ENCODE results near the gene TGIF2. TPM values are rescaled to one million over a fixed set of nuclear protein-coding genes. Genes with fewer than 3 reads are reported as not detected.
A peak's percentile ranks its signal among the peaks of the same experiment; 100 is the strongest.
"Not testable (repeated sequence)": the region's sequence is repeated elsewhere in the genome, so short reads cannot be mapped to it uniquely, and the experiment has no call there.

TGIF2 gene
- total and polyA plus RNA-seq, 5 donors = 4.9 to 13.4 (median 9.9) TPM

GRCh38 chr20:36605399-36606157, 32.2 kb downstream of the TGIF2 start, which contains the start of gene RAB5IF:
RAB5IF (plus strand) TSS chr20:36605779; CDS start chr20:36605952, 173 bp downstream.
- peak within 1 kb of the TSS; percentile 78 for H3K4me3 ChIP-seq (ENCODE audit: low read length)
- intact Hi-C loops (cut with DNase I) = loop anchor here in 2 of 4 donors (2.0 to 10.0 kb wide), 2 partner anchors 49 to 139 kb away; partner anchors contain the start of gene NDRG3 (in 1 of the 2)
- ATAC-seq (peak; percentile 96 to 97), DNase-seq (peak; percentile 99 to 100 (median 100))
- under 1% methylated on average over 90 of the region's 90 CpGs for WGBS
- H3K4me1 ChIP-seq (ENCODE audit: control insufficient read depth, insufficient read depth, low read length) = peaks cover 2% of the 10 kb centered on the region
- no peaks in the 10 kb centered on the region for H3K9me3 ChIP-seq (ENCODE audit: control insufficient read depth, low read length)
- peak within 1 kb of the TSS; percentile 89 for H3K27ac ChIP-seq (ENCODE audit: low read length)
- H3K27me3 ChIP-seq (ENCODE audit: control insufficient read depth, insufficient read depth) = no peaks in the 10 kb centered on the region

GRCh38 chr20:36606158-36607066, 33.0 kb downstream of the TGIF2 start:
- intact Hi-C loops (cut with DNase I) = loop anchor here in 1 of 4 donors (10.0 kb wide), 1 partner anchor 138 kb away; the partner anchor contains the start of gene NDRG3
- H3K4me3 ChIP-seq (ENCODE audit: low read length) = peak overlapping the region; percentile 78
- H3K27me3 ChIP-seq (ENCODE audit: control insufficient read depth, insufficient read depth) = no peaks in the 10 kb centered on the region
- 3% methylated on average over 31 of the region's 31 CpGs for WGBS
- ATAC-seq (no peak), DNase-seq (no peak)
- no peaks in the 10 kb centered on the region for H3K9me3 ChIP-seq (ENCODE audit: control insufficient read depth, low read length)
- peaks cover 2% of the 10 kb centered on the region for H3K4me1 ChIP-seq (ENCODE audit: control insufficient read depth, insufficient read depth, low read length)
- H3K27ac ChIP-seq (ENCODE audit: low read length) = peak overlapping the region; percentile 43

GRCh38 chr20:36607586-36608387, 34.4 kb downstream of the TGIF2 start:
- H3K27me3 ChIP-seq (ENCODE audit: control insufficient read depth, insufficient read depth) = no peaks in the 10 kb centered on the region
- 82% methylated on average over 7 of the region's 7 CpGs for WGBS
- no peak for DNase-seq
- H3K27ac ChIP-seq (ENCODE audit: low read length) = no peak overlapping the region
- no peaks in the 10 kb centered on the region for H3K9me3 ChIP-seq (ENCODE audit: control insufficient read depth, low read length)
- intact Hi-C loops (cut with DNase I) = loop anchor here in 1 of 4 donors (10.0 kb wide), 1 partner anchor 137 kb away; the partner anchor contains the start of gene NDRG3
- H3K4me3 ChIP-seq (ENCODE audit: low read length) = no peak overlapping the region
- no peak for ATAC-seq
- peaks cover 2% of the 10 kb centered on the region for H3K4me1 ChIP-seq (ENCODE audit: control insufficient read depth, insufficient read depth, low read length)

- intact Hi-C loops (cut with DNase I) = loop anchor here in 1 of 4 donors (10.0 kb wide), 1 partner anchor 136 kb away; the partner anchor contains the start of gene NDRG3
- H3K27ac ChIP-seq (ENCODE audit: low read length); H3K4me1 ChIP-seq (ENCODE audit: control insufficient read depth, insufficient read depth, low read length); ATAC-seq; DNase-seq; H3K27me3 ChIP-seq (ENCODE audit: control insufficient read depth, insufficient read depth); H3K4me3 ChIP-seq (ENCODE audit: low read length); H3K9me3 ChIP-seq (ENCODE audit: control insufficient read depth, low read length): not testable (repeated sequence)
- WGBS = 87% methylated on average over 6 of the region's 6 CpGs
These were observed 35.0 kb downstream of the TGIF2 start for GRCh38 chr20:36608388-36608728.

GRCh38 chr20:36611625-36612024, 38.2 kb downstream of the TGIF2 start:
- Histone ChIP-seq H3K27ac (ENCODE audit: low read length) (no peak overlapping the region), H3K4me3 (ENCODE audit: low read length) (no peak overlapping the region), H3K27me3 (ENCODE audit: control insufficient read depth, insufficient read depth) (no peaks in the 10 kb centered on the region), H3K4me1 (ENCODE audit: control insufficient read depth, insufficient read depth, low read length) (peaks cover under 1% of the 10 kb centered on the region), H3K9me3 (ENCODE audit: control insufficient read depth, low read length) (no peaks in the 10 kb centered on the region)
- 86% methylated on average over 5 of the region's 5 CpGs for WGBS
- intact Hi-C loops (cut with DNase I) = no loop called here
- ATAC-seq = no peak
- no peak for DNase-seq

GRCh38 chr20:36613974-36614373, 40.6 kb downstream of the TGIF2 start:
- 81% methylated on average over 3 of the region's 3 CpGs for WGBS
- no peak for DNase-seq
- intact Hi-C loops (cut with DNase I) = no loop called here

GRCh38 chr20:36614781-36615557, 41.6 kb downstream of the TGIF2 start:
- WGBS = 88% methylated on average over 14 of the region's 14 CpGs
- ATAC-seq (no peak), DNase-seq (no peak)
- H3K9me3 ChIP-seq (ENCODE audit: control insufficient read depth, low read length) = no peaks in the 10 kb centered on the region
- no peaks in the 10 kb centered on the region for H3K27me3 ChIP-seq (ENCODE audit: control insufficient read depth, insufficient read depth)
- no peaks in the 10 kb centered on the region for H3K4me1 ChIP-seq (ENCODE audit: control insufficient read depth, insufficient read depth, low read length)
- H3K27ac ChIP-seq (ENCODE audit: low read length) = no peak overlapping the region
- intact Hi-C loops (cut with DNase I) = loop anchor here in 1 of 4 donors (5.0 kb wide), 1 partner anchor 147 kb away; no protein-coding TSS in a partner anchor
- no peak overlapping the region for H3K4me3 ChIP-seq (ENCODE audit: low read length)

More at GRCh38 chr20:36613974-36614373, 40.6 kb downstream of the TGIF2 start:
- Histone ChIP-seq H3K4me3 (ENCODE audit: low read length) (no peak overlapping the region), H3K27me3 (ENCODE audit: control insufficient read depth, insufficient read depth) (no peaks in the 10 kb centered on the region), H3K9me3 (ENCODE audit: control insufficient read depth, low read length) (no peaks in the 10 kb centered on the region), H3K4me1 (ENCODE audit: control insufficient read depth, insufficient read depth, low read length) (no peaks in the 10 kb centered on the region), H3K27ac (ENCODE audit: low read length) (no peak overlapping the region)
- no peak for ATAC-seq

GRCh38 chr20:36620917-36621316, 47.5 kb downstream of the TGIF2 start:
- DNase-seq (no peak), ATAC-seq (no peak)
- Histone ChIP-seq H3K4me1 (ENCODE audit: control insufficient read depth, insufficient read depth, low read length) (peaks cover 2% of the 10 kb centered on the region), H3K27ac (ENCODE audit: low read length) (no peak overlapping the region), H3K27me3 (ENCODE audit: control insufficient read depth, insufficient read depth) (no peaks in the 10 kb centered on the region), H3K4me3 (ENCODE audit: low read length) (no peak overlapping the region), H3K9me3 (ENCODE audit: control insufficient read depth, low read length) (no peaks in the 10 kb centered on the region)
- intact Hi-C loops (cut with DNase I) = no loop called here
- 95% methylated on average over 5 of the region's 5 CpGs for WGBS

- ATAC-seq (no peak), DNase-seq (no peak)
- 93% methylated on average over 2 of the region's 2 CpGs for WGBS
- Histone ChIP-seq H3K9me3 (ENCODE audit: control insufficient read depth, low read length) (no peaks in the 10 kb centered on the region), H3K27ac (ENCODE audit: low read length) (no peak overlapping the region), H3K4me1 (ENCODE audit: control insufficient read depth, insufficient read depth, low read length) (peaks cover 2% of the 10 kb centered on the region), H3K4me3 (ENCODE audit: low read length) (no peak overlapping the region), H3K27me3 (ENCODE audit: control insufficient read depth, insufficient read depth) (no peaks in the 10 kb centered on the region)
- intact Hi-C loops (cut with DNase I) = no loop called here
These were observed 50.0 kb downstream of the TGIF2 start for GRCh38 chr20:36623444-36623843.
